GM19452 (cell line): ENCODE measurements around the gene CHP1.
A peak's percentile ranks its signal among the peaks of the same experiment; 100 is the strongest.
"Not testable (repeated sequence)": the region's sequence is repeated elsewhere in the genome, so short reads cannot be mapped to it uniquely, and the experiment has no call there.

Experiments used
- ATAC-seq: cut with Tn5 transposase; IDR thresholded peaks from one replicate; pipeline ENCODE4 v1.9.1; 2021; ENCODE audit not compliant: unreplicated experiment

Gene CHP1

GRCh38 chr15:41256103-41256502 lies 25.0 kb downstream of the CHP1 start:
- ATAC-seq: no peak

GRCh38 chr15:41256577-41257038 lies 25.5 kb downstream of the CHP1 start:
- ATAC-seq: no peak

- ATAC-seq: no peak
Measured at GRCh38 chr15:41258750-41259471, 27.8 kb downstream of the CHP1 start.

GRCh38 chr15:41259546-41260189 lies 28.6 kb downstream of the CHP1 start:
- no peak for ATAC-seq

GRCh38 chr15:41260924-41261323 lies 29.9 kb downstream of the CHP1 start:
- ATAC-seq: not testable (repeated sequence)

GRCh38 chr15:41262571-41262970 lies 31.5 kb downstream of the CHP1 start:
- ATAC-seq: no peak

- ATAC-seq: no peak
Measured at GRCh38 chr15:41263891-41264351, 32.9 kb downstream of the CHP1 start.

- ATAC-seq: no peak
Measured at GRCh38 chr15:41269887-41270286, 38.8 kb downstream of the CHP1 start.

GRCh38 chr15:41276831-41277230 lies 45.8 kb downstream of the CHP1 start:
- no peak for ATAC-seq

- ATAC-seq: no peak
Measured at GRCh38 chr15:41278319-41278718, 47.3 kb downstream of the CHP1 start.

- ATAC-seq: no peak
Measured at GRCh38 chr15:41279535-41280283, 48.6 kb downstream of the CHP1 start.

- ATAC-seq: no peak
Measured at GRCh38 chr15:41281236-41281635, 50.2 kb downstream of the CHP1 start.

GRCh38 chr15:41282436-41282835 lies 51.4 kb downstream of the CHP1 start:
- ATAC-seq: not testable (repeated sequence)

GRCh38 chr15:41282980-41283652 lies 52.0 kb downstream of the CHP1 start:
- not testable (repeated sequence) for ATAC-seq

GRCh38 chr15:41283653-41284426 lies 52.8 kb downstream of the CHP1 start:
- ATAC-seq: peak; percentile 94

- ATAC-seq: no peak
Measured at GRCh38 chr15:41284427-41285177, 53.5 kb downstream of the CHP1 start.

GRCh38 chr15:41285285-41285684 lies 54.2 kb downstream of the CHP1 start:
- no peak for ATAC-seq

- no peak for ATAC-seq
Measured at GRCh38 chr15:41286665-41287333, 55.7 kb downstream of the CHP1 start.

- ATAC-seq: no peak
Measured at GRCh38 chr15:41288464-41288863, 57.4 kb downstream of the CHP1 start.
